Progenitor cell of endocrine pancreas (in vitro differentiated cells): ENCODE results near the gene AP3B1. TPM values are rescaled to one million over a fixed set of nuclear protein-coding genes. Genes with fewer than 3 reads are reported as not detected.
A peak's percentile ranks its signal among the peaks of the same experiment; 100 is the strongest.
"Not testable (repeated sequence)": the region's sequence is repeated elsewhere in the genome, so short reads cannot be mapped to it uniquely, and the experiment has no call there.

ENCODE experiments used
- DNase-seq: peaks from one replicate; pipeline ENCODE4 v3.0.0; 2021; ENCODE audit warnings: low spot score; ENCODE audit not compliant: unreplicated experiment
- H3K27ac Mint-ChIP-seq: 2 replicates; pipeline ENCODE4 v1.8.0; 2021; ENCODE audit warnings: mild to moderate bottlenecking, moderate library complexity, mixed read lengths
- H3K27me3 Mint-ChIP-seq: 2 replicates; pipeline ENCODE4 v1.8.0; 2021; ENCODE audit warnings: mixed read lengths
- H3K36me3 Mint-ChIP-seq: 2 replicates; pipeline ENCODE4 v1.8.0; 2022; ENCODE audit warnings: mixed read lengths; ENCODE audit not compliant: insufficient read depth
- H3K4me1 Mint-ChIP-seq: 2 replicates; pipeline ENCODE4 v1.8.0; 2021; ENCODE audit warnings: low read depth, mixed read lengths
- H3K4me3 Mint-ChIP-seq: 2 replicates; pipeline ENCODE4 v1.8.0; 2021; ENCODE audit warnings: low read depth, mild to moderate bottlenecking, moderate library complexity, mixed read lengths
- H3K9me3 Mint-ChIP-seq: 2 replicates; pipeline ENCODE4 v1.8.0; 2021; ENCODE audit warnings: low read depth, mixed read lengths
- CTCF ChIP-seq: fragments of 200-600 bp; sonication (generic); IDR thresholded peaks from one replicate; pipeline ENCODE4 v1.5.0; 2021; ENCODE audit warnings: antibody characterized with exemption, mild to moderate bottlenecking; ENCODE audit not compliant: unreplicated experiment
- total RNA-seq: library from RNA; stranded (reverse); gene quantifications from 2 replicates; pipeline ENCODE4 v1.2.1, GENCODE V29; 2021

AP3B1 gene
- total RNA-seq, 1 donor from 2014 or later = 50.9 TPM

- DNase-seq = no peak
- peaks cover 18% of the 10 kb centered on the region for H3K36me3 Mint-ChIP-seq
- H3K27ac Mint-ChIP-seq = no peak overlapping the region
- no peak for TF ChIP-seq CTCF
- H3K27me3 Mint-ChIP-seq = no peaks in the 10 kb centered on the region
- H3K9me3 Mint-ChIP-seq = no peaks in the 10 kb centered on the region
- H3K4me3 Mint-ChIP-seq = no peak overlapping the region
- H3K4me1 Mint-ChIP-seq = peaks cover 6% of the 10 kb centered on the region
Measured at GRCh38 chr5:78090002-78090401, 204.5 kb downstream of the AP3B1 start.

- Mint-ChIP-seq H3K27ac (no peak overlapping the region), H3K4me1 (no peaks in the 10 kb centered on the region)
- TF ChIP-seq CTCF = no peak
Measured at GRCh38 chr5:78078858-78079257, 215.6 kb downstream of the AP3B1 start.

GRCh38 chr5:78077369-78078068, 217.0 kb downstream of the AP3B1 start:
- H3K27ac Mint-ChIP-seq = no peak overlapping the region
- no peak for TF ChIP-seq CTCF

More at GRCh38 chr5:78078858-78079257, 215.6 kb downstream of the AP3B1 start:
- Mint-ChIP-seq H3K9me3 (peaks cover 5% of the 10 kb centered on the region), H3K27me3 (no peaks in the 10 kb centered on the region), H3K36me3 (peaks cover 18% of the 10 kb centered on the region), H3K4me3 (no peak overlapping the region)
- DNase-seq = no peak

GRCh38 chr5:78076351-78076750, 218.1 kb downstream of the AP3B1 start:
- no peak for DNase-seq
- Mint-ChIP-seq H3K27ac (no peak overlapping the region), H3K4me1 (no peaks in the 10 kb centered on the region), H3K36me3 (peaks cover 17% of the 10 kb centered on the region), H3K9me3 (peaks cover 5% of the 10 kb centered on the region), H3K27me3 (no peaks in the 10 kb centered on the region), H3K4me3 (no peak overlapping the region)
- no peak for TF ChIP-seq CTCF

More at GRCh38 chr5:78077369-78078068, 217.0 kb downstream of the AP3B1 start:
- DNase-seq = no peak
- Mint-ChIP-seq H3K27me3 (no peaks in the 10 kb centered on the region), H3K36me3 (peaks cover 18% of the 10 kb centered on the region), H3K4me3 (no peak overlapping the region), H3K9me3 (peaks cover 5% of the 10 kb centered on the region), H3K4me1 (no peaks in the 10 kb centered on the region)

- Mint-ChIP-seq H3K4me1 (no peaks in the 10 kb centered on the region), H3K36me3 (peaks cover 21% of the 10 kb centered on the region), H3K27ac (no peak overlapping the region), H3K27me3 (no peaks in the 10 kb centered on the region), H3K9me3 (peaks cover 8% of the 10 kb centered on the region), H3K4me3 (no peak overlapping the region)
- no peak for DNase-seq
- TF ChIP-seq CTCF = no peak
Measured at GRCh38 chr5:78075301-78075700, 219.2 kb downstream of the AP3B1 start.

- not testable (repeated sequence) for H3K27ac Mint-ChIP-seq, DNase-seq, H3K4me3 Mint-ChIP-seq, H3K4me1 Mint-ChIP-seq, H3K27me3 Mint-ChIP-seq
- Mint-ChIP-seq H3K9me3 (peaks cover 42% of the 10 kb centered on the region), H3K36me3 (peaks cover 41% of the 10 kb centered on the region)
Measured at GRCh38 chr5:78070691-78071090, 223.8 kb downstream of the AP3B1 start.

- H3K36me3 Mint-ChIP-seq = peaks cover 41% of the 10 kb centered on the region
- H3K27ac Mint-ChIP-seq = peak overlapping the region; percentile 30
- not testable (repeated sequence) for DNase-seq, H3K4me1 Mint-ChIP-seq, H3K4me3 Mint-ChIP-seq, H3K27me3 Mint-ChIP-seq
- H3K9me3 Mint-ChIP-seq = peaks cover 42% of the 10 kb centered on the region
Measured at GRCh38 chr5:78067581-78067980, 226.9 kb downstream of the AP3B1 start.

- H3K27ac Mint-ChIP-seq, DNase-seq, H3K27me3 Mint-ChIP-seq, H3K4me1 Mint-ChIP-seq, H3K4me3 Mint-ChIP-seq: not testable (repeated sequence)
- Mint-ChIP-seq H3K36me3 (peaks cover 40% of the 10 kb centered on the region), H3K9me3 (peaks cover 42% of the 10 kb centered on the region)
Measured at GRCh38 chr5:78066722-78067121, 227.8 kb downstream of the AP3B1 start.
